Measurements from ENCODE around the gene SLC27A3. TPM values are rescaled to one million over a fixed set of nuclear protein-coding genes. Genes with fewer than 3 reads are reported as not detected.
"Not testable (repeated sequence)": the region's sequence is repeated elsewhere in the genome, so short reads cannot be mapped to it uniquely, and the experiment has no call there.

Gene SLC27A3
- total RNA-seq, 1 donor from 2014 or later: 105 TPM

- H3K27me3 ChIP-seq: no peaks in the 10 kb centered on the region
- no peaks in the 10 kb centered on the region for H3K9me3 ChIP-seq
- intact Hi-C loops (cut with DNase I): no loop called here
- TF ChIP-seq CTCF (IDR thresholded peaks at IDR 0.05): no peak
- DNase-seq (no peak), ATAC-seq (no peak)
- H3K4me1 ChIP-seq: peaks cover 38% of the 10 kb centered on the region
- H3K36me3 ChIP-seq: peaks cover 9% of the 10 kb centered on the region
- H3K27ac ChIP-seq: no peak overlapping the region
- H3K4me3 ChIP-seq: no peak overlapping the region
Measured at GRCh38 chr1:153779781-153780541, 4.8 kb downstream of the SLC27A3 start.

GRCh38 chr1:153780551-153780950 lies 5.3 kb downstream of the SLC27A3 start:
- intact Hi-C loops (cut with DNase I): no loop called here
- no peaks in the 10 kb centered on the region for H3K9me3 ChIP-seq
- TF ChIP-seq CTCF (IDR thresholded peaks at IDR 0.05): no peak
- H3K27ac ChIP-seq: no peak overlapping the region
- H3K4me3 ChIP-seq: no peak overlapping the region
- no peak for ATAC-seq
- no peak for DNase-seq
- peaks cover 36% of the 10 kb centered on the region for H3K4me1 ChIP-seq
- H3K27me3 ChIP-seq: no peaks in the 10 kb centered on the region
- H3K36me3 ChIP-seq: peaks cover 9% of the 10 kb centered on the region

- H3K4me3 ChIP-seq: peak overlapping the region; percentile 83
- H3K9me3 ChIP-seq; ATAC-seq; DNase-seq; H3K27me3 ChIP-seq; intact Hi-C loops (cut with DNase I); H3K36me3 ChIP-seq: not testable (repeated sequence)
- peaks cover 20% of the 10 kb centered on the region for H3K4me1 ChIP-seq
- H3K27ac ChIP-seq: peak overlapping the region; percentile 97
Measured at GRCh38 chr1:153782648-153783047, 7.4 kb downstream of the SLC27A3 start.

- H3K4me3 ChIP-seq: peak overlapping the region; percentile 83
- peak overlapping the region; percentile 97 for H3K27ac ChIP-seq
- DNase-seq (peak; percentile 96), ATAC-seq (peak; percentile 98)
- peaks cover 15% of the 10 kb centered on the region for H3K4me1 ChIP-seq
- H3K9me3 ChIP-seq: no peaks in the 10 kb centered on the region
- H3K36me3 ChIP-seq: peaks cover 9% of the 10 kb centered on the region
- intact Hi-C loops (cut with DNase I): no loop called here
- TF ChIP-seq CTCF (IDR thresholded peaks at IDR 0.05): no peak
- H3K27me3 ChIP-seq: no peaks in the 10 kb centered on the region
Measured at GRCh38 chr1:153783233-153784190, 8.3 kb downstream of the SLC27A3 start.

- Histone ChIP-seq H3K4me3 (no peak overlapping the region), H3K27me3 (no peaks in the 10 kb centered on the region), H3K9me3 (no peaks in the 10 kb centered on the region), H3K36me3 (no peaks in the 10 kb centered on the region), H3K4me1 (peaks cover 32% of the 10 kb centered on the region), H3K27ac (no peak overlapping the region)
- ATAC-seq (no peak), DNase-seq (no peak)
- TF ChIP-seq CTCF (IDR thresholded peaks at IDR 0.05): no peak
- intact Hi-C loops (cut with DNase I): no loop called here
Measured at GRCh38 chr1:153786038-153786790, 11.0 kb downstream of the SLC27A3 start.

Data from upper lobe of right lung (tissue), 1 donor.